G401.6 (cell line): ENCODE data around the gene ARHGEF12.

Experiments
- FAIRE-seq: peaks from 2 replicates; lab custom pipeline; 2012; peaks lifted over from hg19 to GRCh38; lab: Jason Lieb, UNC

ARHGEF12 gene

DNA sequence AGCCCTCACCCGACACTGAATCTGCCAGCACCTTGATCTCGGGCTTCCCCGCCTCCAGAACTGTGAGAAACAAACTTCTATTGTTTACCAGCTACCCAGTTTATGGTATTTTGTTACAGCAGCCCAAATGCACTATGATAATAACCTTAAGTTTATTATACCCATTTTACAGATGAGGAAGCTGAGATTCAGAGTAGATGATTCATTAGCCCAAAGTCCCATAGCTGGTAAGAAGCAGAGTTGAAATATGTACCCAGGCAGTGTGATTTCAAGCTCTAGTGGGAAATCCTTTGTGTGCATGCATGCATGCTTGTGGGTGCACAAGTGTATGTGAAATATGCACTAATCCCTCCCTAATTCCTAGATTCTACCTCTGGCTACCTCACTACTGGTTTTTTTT is 183.3 kb downstream of the ARHGEF12 start:
- FAIRE-seq = no peak

DNA sequence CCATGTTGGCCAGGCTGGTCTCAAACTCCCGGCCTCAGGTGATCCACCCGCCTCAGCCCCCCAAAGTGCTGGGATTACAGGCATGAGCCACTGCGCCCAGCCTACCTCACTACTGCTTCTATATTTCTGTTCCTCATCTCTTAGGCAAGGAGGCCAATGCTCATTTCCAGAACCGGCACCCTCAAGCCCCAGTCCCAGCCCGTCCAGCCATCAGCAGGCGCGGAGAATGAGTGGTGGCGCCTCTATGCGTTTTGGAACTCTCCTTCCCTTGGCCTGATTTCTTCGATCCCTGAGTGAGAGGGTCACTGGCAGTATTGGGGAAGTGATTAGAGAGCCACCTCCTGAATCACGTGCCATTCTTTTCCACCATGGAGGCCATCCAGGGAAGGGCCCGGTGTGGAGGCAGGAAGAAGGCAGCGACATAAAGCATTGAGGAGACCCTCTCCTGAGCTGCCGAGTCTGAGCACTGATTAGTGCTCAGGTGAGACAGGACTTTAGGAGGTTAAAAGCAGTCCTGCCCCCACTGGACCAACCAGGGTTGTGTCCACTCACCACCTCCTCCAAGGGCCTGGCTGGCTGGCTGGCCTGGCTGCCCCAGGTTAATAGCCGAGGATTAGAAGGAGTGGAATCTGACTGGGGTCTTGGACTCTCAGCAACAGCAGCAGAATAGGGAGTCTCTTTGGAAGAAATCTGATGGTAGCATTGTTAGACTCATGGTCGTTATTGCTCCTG is 184.0 kb downstream of the ARHGEF12 start:
- FAIRE-seq = no peak

DNA sequence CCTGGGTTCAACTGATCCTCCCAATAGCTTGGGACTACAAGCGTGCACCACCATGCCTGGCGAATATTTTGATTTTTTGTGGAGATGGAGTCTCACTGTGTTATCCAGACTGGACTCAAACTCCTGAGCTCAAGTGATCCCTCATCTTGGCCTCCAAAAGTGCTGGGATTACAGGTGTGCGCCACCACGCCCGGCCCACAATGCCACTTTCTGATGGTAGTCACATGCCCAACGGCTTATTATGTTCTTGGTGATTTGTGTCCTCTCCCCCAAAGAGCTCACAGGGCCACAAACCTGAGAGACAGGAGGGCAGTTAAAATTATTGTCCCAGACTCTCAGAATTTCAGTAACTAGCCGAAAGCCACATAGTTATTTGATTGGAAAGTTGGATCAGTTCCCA is 185.0 kb downstream of the ARHGEF12 start:
- no peak for FAIRE-seq

DNA sequence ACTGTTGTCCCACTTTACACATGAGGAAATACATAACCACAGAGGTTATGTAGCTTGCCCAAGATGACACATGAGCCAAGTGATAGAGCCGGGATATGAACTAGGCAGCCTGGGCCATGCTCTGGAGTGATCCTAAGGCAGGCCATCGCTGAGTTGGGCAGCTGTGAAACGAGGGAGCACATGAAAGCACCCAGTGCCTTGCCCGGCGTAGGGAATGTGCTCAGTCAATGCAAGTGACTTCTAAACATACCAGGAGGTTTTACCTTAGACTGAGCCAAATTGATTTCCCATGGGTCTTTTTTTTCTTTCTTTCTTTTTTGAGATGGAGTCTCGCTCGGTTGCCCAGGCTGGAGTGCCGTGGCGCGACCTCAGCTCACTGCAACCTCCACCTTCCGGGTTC is 185.8 kb downstream of the ARHGEF12 start:
- no peak for FAIRE-seq

DNA sequence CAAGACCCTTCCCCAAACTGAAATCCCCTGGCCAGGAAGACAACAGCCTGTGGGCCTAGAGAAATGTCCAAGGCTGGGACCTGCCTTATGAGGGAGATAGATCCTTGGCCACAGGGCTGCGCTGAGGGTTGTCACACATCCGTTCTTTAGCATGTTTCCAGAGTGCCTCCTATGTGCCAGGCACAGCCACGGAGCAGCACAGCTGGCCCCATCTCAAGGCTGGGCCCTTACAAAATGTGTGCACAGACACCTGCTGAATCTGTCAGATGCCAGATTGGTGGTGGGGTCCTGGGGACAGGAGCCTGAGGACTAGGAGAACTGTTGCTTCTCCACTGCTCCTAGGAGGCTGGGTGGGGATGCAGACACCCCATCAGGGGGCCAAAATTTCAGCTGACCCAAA is 186.5 kb downstream of the ARHGEF12 start:
- no peak for FAIRE-seq

DNA sequence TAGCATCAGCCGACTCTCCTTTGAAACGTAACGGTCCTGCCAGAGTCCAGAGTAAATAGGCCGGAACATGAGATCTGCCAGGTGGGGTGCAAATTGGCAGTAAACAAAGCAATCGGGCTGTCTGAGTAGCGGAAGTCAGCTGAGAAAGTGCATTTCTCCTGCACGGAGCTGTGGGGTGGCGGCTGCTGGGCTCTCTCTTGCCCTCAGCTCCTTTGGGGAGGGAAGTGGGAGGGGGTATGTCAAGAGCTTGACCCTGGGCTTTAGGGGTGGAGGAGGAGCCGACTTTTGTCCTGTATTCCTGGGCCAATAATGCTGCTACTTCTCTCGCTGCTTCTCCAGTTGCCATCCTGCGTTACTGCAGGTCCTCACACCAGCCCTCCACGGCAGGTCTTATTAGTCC is 187.0 kb downstream of the ARHGEF12 start:
- no peak for FAIRE-seq

DNA sequence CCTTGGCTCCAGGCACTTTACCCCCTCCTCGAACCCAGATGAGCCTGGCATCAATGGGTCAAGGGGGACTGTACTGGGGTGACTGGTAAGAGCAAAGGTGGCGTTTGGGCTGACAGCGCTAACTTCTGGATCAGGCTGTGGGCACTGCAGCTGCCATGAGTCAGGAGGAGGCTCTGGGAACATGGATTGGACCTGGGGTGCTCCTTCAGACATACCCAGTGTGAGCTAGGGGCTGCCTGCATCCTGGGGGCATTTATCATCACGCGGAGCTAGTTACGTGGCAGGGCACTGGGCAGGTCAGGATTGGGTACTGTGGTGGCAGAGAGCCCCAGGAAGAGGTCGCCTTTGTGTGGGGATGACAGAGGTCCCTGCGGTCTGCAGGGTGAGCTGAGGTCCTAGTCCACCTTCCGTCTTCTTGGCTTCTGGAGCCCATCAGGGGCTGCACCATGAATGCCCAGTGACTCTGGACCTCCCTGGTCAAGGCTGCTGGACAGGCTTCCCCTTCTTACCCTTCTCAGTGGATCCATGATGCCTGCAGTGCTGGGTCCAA is 188.4 kb downstream of the ARHGEF12 start:
- FAIRE-seq = no peak

DNA sequence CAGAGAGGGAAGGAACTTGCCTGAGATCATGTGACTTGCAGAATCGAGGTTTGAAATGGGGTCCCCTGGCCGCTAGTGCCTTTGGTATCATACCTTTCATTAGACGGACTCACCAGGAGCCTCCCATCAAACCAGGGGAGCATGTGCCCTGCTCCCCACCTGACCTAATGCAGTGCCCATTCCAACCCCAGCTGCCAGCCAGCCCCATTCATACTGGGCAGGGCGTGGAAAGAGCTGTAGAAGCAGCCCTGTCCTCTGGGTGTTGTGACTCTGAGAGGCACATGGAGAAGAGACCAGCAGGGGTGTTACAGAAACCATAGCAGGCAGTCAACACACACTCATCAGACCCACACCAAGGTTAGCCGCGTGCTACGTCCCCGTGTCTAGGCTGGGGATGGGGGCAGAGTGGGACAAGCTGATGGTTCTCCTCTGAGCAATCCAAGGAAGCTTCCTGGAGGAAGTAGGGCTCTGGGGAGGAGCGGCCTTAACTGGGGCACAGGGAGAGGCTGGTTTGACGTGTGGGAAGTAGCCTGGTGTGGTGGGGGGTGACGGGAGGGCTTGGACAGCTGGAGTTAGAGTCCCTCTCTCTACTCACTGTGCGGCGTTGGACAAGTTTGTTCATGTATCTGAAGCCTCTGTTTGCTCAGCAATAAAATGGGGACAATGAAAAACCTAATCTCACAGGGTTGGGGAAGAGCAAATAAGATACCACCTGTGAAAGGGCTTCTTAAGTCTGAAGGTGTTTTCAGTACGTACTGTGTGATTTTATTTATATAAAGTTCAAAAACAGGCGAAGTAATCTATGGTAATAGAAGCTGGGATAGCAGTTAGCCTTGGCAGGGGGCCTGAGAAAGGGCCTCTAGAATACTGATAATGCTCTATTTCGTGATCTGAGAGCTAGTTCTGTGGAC is 189.3 kb downstream of the ARHGEF12 start:
- FAIRE-seq = no peak

DNA sequence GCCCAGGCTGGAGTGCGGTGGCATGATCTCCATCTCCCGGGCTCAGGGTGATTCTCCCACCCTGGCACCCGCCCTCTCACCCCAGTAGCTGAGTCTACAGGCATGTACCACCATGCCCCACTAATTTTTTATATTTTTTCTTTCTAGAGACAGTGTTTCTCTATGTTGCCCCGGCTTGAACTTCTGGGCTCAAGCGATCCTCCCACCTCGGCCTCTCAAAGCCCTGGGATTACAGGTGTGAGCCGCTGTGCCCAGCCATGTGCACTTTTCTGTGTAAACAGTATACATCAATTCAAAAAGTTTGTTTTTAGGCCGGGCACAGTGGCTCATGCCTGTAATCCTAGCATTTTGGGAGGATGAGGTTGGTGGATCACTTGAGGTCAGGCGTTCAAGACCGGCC is 190.0 kb downstream of the ARHGEF12 start:
- no peak for FAIRE-seq

DNA sequence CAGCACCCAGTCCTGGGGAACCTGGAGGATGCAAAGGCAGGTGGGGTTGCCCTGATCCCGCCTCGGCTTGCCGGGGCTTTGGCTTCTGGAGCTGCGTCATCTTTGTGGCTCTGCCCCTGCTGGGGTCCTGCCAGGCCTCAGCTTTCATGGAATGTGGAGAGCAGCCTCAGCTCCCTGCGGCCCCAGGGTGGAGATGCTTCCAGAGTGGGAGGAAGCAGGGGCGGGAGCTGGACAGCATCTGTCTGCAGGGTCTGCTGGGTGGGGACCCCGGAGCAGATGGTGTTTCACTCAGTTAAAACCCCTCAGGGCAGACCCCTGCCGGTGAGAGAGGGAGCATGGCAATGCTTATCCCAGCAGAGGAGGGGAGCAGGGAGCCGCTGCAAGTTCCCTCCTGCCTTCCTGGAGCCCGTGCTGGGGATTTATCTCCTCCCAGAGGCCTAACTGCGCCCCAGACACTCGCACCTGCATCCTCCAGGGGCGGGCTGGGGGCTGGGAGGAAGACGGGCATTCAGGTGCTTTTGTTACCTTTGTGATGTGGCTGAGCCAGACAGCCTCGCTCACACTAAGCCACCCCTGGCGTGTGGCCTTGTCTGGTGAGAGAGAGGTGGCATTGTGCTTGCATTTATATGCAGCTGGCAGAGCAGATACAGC is 191.0 kb downstream of the ARHGEF12 start:
- FAIRE-seq = no peak

DNA sequence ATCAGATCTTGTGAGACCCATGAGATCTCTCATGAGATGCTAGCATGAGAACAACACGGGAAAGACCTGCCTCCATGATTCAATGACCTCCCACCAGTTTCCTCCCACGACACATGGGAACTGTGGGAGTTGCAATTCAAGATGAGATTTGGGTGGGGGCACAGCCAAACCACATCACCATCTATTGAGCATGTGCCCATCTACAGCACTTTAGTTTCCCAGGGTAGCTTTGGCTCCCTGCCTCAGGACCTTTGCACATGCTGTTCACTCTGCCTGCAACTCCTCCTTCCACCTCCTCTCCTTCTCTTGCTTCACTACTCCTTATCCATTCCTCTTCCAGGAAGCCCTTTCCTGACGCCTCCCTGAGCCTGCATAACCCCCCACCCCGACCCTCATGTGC is 192.5 kb downstream of the ARHGEF12 start:
- no peak for FAIRE-seq

DNA sequence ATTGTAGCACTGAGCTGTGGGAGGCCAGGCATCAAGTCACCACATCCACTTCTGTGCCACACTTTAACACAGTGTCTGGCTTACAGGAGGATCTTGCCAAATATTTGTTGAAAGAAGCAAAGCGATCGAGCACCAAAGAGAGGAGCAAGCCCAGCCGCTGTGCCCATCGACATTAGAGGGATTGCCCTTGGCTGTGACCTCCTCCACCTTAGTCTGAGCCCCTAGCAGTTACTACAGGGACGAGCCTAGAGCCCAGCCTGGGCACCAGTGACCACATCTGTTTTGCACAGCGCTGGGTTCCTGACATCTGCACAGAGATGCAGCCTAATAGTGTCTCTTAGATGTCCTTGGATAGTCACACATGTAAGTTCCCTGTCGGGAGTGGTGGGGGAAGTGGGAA is 193.0 kb downstream of the ARHGEF12 start:
- FAIRE-seq = no peak

DNA sequence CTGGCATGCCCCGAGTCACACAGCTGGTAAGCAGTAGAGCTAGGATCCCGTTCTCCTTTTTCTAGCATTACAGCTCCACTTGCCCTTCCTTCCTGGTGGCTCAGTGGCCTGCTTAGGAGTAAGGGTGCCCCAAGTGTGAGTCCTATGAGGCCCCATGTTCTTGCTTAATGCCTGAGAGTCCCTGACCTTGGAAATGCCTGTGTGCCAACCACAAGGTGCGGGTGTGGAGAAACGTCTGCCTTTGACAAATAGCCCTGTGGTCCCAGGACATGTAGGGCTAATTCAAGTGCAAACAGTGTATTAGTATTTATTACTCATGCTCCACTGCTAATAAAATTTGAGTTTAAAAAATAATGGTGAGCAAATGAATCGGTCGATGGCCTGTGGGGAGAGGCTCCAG is 193.7 kb downstream of the ARHGEF12 start:
- FAIRE-seq = no peak

DNA sequence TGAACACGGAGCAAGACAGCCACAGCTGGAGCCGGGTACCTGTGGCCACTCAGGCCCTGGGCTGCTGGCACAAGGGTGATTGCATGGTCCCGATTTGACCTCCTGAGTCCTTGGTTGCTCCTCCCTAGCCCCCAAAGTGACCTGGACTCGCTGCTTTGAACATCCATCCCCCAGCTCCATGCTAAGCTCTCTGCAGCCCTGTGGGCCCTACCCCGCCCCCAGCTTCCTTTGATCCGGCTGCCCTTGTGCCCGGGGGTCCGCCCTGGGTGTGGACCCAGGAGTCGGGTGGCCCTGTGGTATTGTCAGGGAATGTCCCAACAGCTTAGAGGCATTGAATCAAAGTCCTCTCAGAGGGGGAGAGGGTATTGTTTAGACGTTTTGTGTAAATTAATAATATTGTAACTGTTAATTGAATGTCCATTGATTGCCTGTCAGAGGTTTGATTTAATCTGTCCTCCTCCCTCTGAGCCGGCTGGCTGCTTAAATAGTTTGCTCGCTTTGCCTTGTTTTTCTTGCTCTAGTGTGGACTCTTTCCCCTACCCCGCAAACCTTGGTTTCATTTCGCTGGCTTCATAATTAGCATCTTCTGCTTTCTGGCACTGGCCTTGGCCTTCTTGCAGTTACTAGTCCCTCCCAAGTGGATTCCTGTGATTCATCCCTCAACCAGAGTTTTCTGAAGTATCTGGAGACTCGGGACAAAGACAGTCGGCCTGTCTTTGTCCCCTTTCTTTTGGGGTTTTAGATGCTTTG is 196.0 kb downstream of the ARHGEF12 start:
- FAIRE-seq = no peak

DNA sequence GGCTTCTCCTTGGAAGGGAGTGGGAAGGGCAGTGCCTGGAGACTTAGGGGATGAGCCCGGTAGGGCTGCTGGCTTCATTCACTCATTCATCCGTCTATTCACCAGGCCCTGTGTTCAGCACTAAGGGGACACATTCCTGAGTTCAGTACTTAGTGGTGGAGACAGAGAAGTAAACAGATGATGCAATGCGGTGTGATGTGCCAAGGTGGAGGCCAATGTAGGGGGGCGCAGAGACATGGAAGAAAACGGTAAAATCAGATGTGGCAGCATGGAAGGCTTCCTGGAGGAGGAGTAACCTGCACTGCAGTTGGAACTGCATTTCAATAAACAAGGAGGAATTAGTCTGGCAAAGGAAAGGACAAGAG is 196.6 kb downstream of the ARHGEF12 start:
- FAIRE-seq = no peak

DNA sequence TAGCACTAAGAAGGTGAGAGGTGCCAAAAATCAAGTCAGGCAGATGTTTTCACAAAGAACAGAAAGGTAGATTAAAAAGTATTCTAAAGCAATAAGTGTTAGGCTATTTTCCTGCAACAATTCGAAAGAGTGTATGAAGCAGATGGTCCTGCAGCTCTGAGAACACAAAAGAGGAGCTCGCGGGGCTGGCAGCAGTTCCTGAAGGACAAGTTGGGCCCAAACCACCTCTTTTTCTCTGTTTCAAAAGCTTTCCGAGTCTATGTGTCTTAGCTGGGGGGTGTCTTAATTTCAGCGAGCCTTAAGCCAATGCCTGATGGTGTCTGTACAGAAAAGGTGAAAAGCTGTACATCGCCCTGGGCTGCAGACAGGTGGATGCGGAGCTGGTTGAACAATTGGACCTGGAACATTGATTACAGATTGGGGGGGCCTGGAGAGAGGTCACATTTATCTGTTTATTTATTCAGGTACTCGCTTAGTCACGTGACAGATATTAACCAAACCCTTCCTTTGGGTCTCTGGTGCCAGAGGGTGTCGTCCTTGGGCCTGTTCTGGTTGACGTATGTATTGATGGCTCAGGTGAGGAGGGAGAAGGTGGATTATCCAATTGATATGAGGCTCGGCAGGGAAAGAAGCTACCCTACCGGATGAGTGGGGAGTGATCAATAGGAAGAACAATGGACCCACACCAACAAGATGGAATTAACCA is 200.0 kb downstream of the ARHGEF12 start:
- no peak for FAIRE-seq

DNA sequence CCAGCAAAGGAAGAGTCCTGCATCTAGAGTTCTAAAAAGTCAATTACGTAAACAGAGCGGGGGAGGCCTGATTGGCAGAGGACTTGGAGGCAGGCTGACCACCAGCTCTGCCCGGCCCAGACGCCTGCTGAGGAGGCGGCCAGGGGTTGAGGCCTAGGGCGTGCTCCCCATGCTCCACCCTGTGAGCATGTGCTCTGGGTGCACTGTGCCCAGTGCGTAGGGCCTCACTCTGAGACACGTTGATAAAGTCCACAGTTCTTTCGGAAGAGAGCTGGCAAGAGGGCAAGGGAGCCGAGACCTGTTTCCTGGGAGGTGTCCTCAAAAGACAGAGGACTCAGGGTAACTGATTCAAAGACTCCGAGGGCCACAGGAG is 200.6 kb downstream of the ARHGEF12 start:
- no peak for FAIRE-seq

DNA sequence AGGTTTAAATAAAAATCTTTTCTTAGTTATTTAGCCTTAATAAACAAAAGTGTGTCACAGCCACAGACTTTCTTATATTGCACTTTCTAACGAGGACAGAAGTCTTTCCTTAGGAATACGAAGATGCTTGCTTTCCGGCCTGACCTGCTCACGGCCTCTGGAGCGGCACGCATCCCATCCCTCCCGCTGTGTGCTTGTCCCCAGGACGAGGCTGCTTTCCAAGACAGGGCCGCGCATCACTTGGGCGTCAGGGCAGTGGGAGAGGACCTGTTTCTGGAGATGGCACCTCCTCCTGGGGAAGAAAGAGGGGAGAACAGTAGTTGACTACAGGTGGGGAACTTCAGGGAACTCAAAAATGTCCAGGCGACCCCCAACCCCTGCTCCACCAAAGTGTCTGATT is 201.8 kb downstream of the ARHGEF12 start:
- no peak for FAIRE-seq

DNA sequence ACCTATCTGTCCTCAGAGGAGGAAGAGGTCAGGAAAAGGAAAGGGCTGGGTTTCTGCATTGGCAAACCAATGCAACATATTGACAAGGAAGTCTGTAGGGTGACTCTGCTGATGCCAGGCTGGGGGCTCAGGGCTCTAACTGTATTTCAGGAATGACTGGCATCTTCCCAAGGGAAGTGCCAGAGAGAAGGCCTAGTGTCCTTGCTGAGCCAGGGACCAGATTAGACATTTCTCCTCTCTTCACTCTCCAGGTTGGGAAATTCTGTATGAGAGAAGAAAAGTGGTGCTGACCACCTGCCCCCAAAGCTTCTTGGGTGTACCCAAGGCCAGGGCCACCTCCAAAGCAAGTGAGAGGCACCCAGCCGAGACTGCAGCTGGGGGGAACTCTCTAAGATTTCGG is 202.5 kb downstream of the ARHGEF12 start:
- FAIRE-seq = no peak
